Activated CD8-positive, alpha-beta memory T cell treated with anti-CD3 and anti-CD28 coated beads, Interleukin-2, amount 50 U/mL, for 1 hour (primary cell): ENCODE measurements around the gene GAD2.

ENCODE experiments used
- DNase-seq: peaks from one replicate; pipeline ENCODE4 v3.0.0-alpha.2; 2020; ENCODE audit errors: extremely low read depth

The GAD2 gene

GRCh38 chr10:26216585-26217395 lies at the start of gene GAD2:
Gene GAD2 (plus strand): TSS chr10:26216774. CDS start chr10:26216810, 36 bp downstream.
- DNase-seq = no peak

GRCh38 chr10:26169466-26169865 lies 47.1 kb upstream of the GAD2 start:
- no peak for DNase-seq

- DNase-seq = no peak
These were observed 44.4 kb upstream of the GAD2 start for GRCh38 chr10:26172131-26172530.

- DNase-seq = no peak
These were observed 42.7 kb upstream of the GAD2 start for GRCh38 chr10:26173837-26174236.

- DNase-seq = no peak
These were observed 39.2 kb upstream of the GAD2 start for GRCh38 chr10:26177341-26177740.

GRCh38 chr10:26194275-26194674 lies 22.3 kb upstream of the GAD2 start:
- no peak for DNase-seq

- DNase-seq = no peak
These were observed 19.3 kb upstream of the GAD2 start for GRCh38 chr10:26197248-26197647.

- DNase-seq = no peak
These were observed 18.5 kb upstream of the GAD2 start for GRCh38 chr10:26198119-26198518.

GRCh38 chr10:26199841-26200240 lies 16.7 kb upstream of the GAD2 start:
- no peak for DNase-seq

- no peak for DNase-seq
These were observed 11.4 kb upstream of the GAD2 start for GRCh38 chr10:26205223-26205622.

GRCh38 chr10:26211781-26212444 lies 4.7 kb upstream of the GAD2 start:
- no peak for DNase-seq

- DNase-seq = no peak
These were observed 4.1 kb upstream of the GAD2 start for GRCh38 chr10:26212511-26212910.

GRCh38 chr10:26213157-26213800 lies 3.3 kb upstream of the GAD2 start:
- DNase-seq = no peak

GRCh38 chr10:26214004-26214403 lies 2.6 kb upstream of the GAD2 start:
- no peak for DNase-seq

GRCh38 chr10:26214551-26215395 lies 1.8 kb upstream of the GAD2 start:
- DNase-seq = no peak

GRCh38 chr10:26215396-26215934 lies 1.1 kb upstream of the GAD2 start:
- DNase-seq = no peak

GRCh38 chr10:26215935-26216584 lies 514 bp upstream of the GAD2 start:
- no peak for DNase-seq

GRCh38 chr10:26217396-26218086 lies 967 bp downstream of the GAD2 start:
- DNase-seq = no peak

- DNase-seq = no peak
These were observed 3.1 kb downstream of the GAD2 start for GRCh38 chr10:26219676-26220075.

GRCh38 chr10:26220901-26221300 lies 4.3 kb downstream of the GAD2 start:
- DNase-seq = no peak
